Neutrophil (primary cell): ENCODE measurements around the gene GAS6.

Experiments used
- H3K27ac ChIP-seq: fragments of 200-600 bp; sonication (generic); 2 replicates; pipeline ENCODE4 v1.5.1; 2016; ENCODE audit warnings: mild to moderate bottlenecking, moderate library complexity
- H3K27me3 ChIP-seq: fragments of 200-600 bp; sonication (generic); 2 replicates; pipeline ENCODE4 v1.6.0; 2016; ENCODE audit warnings: mild to moderate bottlenecking
- H3K36me3 ChIP-seq: fragments of 200-600 bp; sonication (generic); 2 replicates; pipeline ENCODE4 v1.5.1; 2017
- H3K4me1 ChIP-seq, 2 experiments: fragments of 200-600 bp in 1 of 2; sonication (generic) in 1 of 2; 1 replicate in 1 of 2; 2 replicates in 1 of 2; pipeline versions ENCODE4 v1.5.1 to v1.6.1; 2013 to 2016; ENCODE audit warnings: low read depth in 1 of 2, low read length in 1 of 2, mild to moderate bottlenecking in 1 of 2, moderate library complexity in 1 of 2; ENCODE audit not compliant: control insufficient read depth in 1 of 2, insufficient read depth in 1 of 2
- H3K4me3 ChIP-seq, 2 experiments: fragments of 200-600 bp in 1 of 2; sonication (generic) in 1 of 2; 1 replicate in 1 of 2; 2 replicates in 1 of 2; pipeline ENCODE4 v1.5.1; 2013 to 2016; ENCODE audit warnings: low read depth in 1 of 2, low read length in 1 of 2, mild to moderate bottlenecking in 1 of 2, moderate library complexity in 1 of 2
- H3K9me3 ChIP-seq: fragments of 200-600 bp; sonication (generic); 2 replicates; pipeline ENCODE4 v1.5.1; 2016
- CTCF ChIP-seq: fragments of 200-600 bp; sonication (generic); IDR thresholded peaks from 2 replicates; pipeline ENCODE4 v1.5.1; 2016; ENCODE audit warnings: antibody characterized with exemption

GAS6 gene

DNA sequence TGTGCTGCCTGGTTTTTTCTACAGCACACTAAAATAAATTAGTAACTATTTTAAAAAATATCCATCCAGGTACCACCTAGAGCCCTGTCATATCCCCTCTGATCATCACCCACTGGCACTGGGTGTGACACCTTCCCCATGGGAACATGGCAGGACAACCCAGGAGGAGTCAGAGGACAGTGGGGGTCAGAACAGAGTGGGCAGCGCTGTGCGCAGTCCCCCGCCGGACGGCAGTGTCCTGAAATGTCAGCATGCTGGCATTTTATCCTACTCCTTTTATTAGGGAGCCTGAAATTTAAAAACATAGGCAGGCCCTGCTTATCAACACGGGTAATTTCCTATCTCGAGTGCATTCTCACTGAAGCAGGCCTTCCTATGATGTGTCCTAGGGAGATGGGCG lies 42.1 kb upstream of the GAS6 start:
- peaks cover 6 to 9% of the 10 kb centered on the region in 2 experiments for H3K4me1 ChIP-seq
- H3K9me3 ChIP-seq = no peaks in the 10 kb centered on the region
- TF ChIP-seq CTCF = no peak
- peaks cover 55% of the 10 kb centered on the region for H3K27me3 ChIP-seq
- no peak overlapping the region for H3K27ac ChIP-seq
- H3K36me3 ChIP-seq = no peaks in the 10 kb centered on the region
- H3K4me3 ChIP-seq = no peak overlapping the region

- Histone ChIP-seq H3K9me3 (no peaks in the 10 kb centered on the region), H3K27me3 (peaks cover 46% of the 10 kb centered on the region), H3K4me1 (peaks cover 6 to 9% of the 10 kb centered on the region in 2 experiments), H3K36me3 (no peaks in the 10 kb centered on the region), H3K27ac (no peak overlapping the region), H3K4me3 (no peak overlapping the region)
- TF ChIP-seq CTCF = no peak
Observed at GRCh38 chr13:113905018-113905417, 41.1 kb upstream of the GAS6 start.

- no peaks in the 10 kb centered on the region for H3K9me3 ChIP-seq
- peaks cover 40% of the 10 kb centered on the region for H3K27me3 ChIP-seq
- no peak overlapping the region for H3K27ac ChIP-seq
- H3K36me3 ChIP-seq = no peaks in the 10 kb centered on the region
- no peak overlapping the region for H3K4me3 ChIP-seq
- H3K4me1 ChIP-seq = peaks cover 6 to 9% of the 10 kb centered on the region in 2 experiments
- TF ChIP-seq CTCF = no peak
Observed at GRCh38 chr13:113904411-113904810, 40.5 kb upstream of the GAS6 start.

DNA sequence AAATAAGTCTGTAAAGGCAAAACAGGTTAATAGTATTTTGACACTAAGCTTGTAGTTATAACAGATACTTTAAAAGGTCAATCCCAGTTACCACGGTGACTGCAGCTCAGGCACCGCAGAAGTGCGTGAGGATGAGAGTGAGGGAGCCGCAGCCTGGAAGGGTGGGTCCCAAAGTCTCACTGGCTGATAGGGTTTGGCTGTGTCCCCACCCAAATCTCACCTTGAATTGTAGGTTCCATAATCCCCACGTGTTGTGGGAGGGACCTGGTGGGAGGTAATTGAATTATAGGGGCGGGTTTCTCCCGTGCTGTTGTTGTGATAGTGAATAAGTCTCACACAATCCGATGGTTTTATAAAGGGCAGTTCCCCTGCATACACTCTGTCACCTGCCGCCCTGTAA lies 40.0 kb upstream of the GAS6 start:
- Histone ChIP-seq H3K36me3 (no peaks in the 10 kb centered on the region), H3K4me1 (peaks cover 6 to 9% of the 10 kb centered on the region in 2 experiments), H3K9me3 (no peaks in the 10 kb centered on the region), H3K27me3 (peaks cover 35% of the 10 kb centered on the region), H3K27ac (no peak overlapping the region), H3K4me3 (no peak overlapping the region)
- no peak for TF ChIP-seq CTCF

DNA sequence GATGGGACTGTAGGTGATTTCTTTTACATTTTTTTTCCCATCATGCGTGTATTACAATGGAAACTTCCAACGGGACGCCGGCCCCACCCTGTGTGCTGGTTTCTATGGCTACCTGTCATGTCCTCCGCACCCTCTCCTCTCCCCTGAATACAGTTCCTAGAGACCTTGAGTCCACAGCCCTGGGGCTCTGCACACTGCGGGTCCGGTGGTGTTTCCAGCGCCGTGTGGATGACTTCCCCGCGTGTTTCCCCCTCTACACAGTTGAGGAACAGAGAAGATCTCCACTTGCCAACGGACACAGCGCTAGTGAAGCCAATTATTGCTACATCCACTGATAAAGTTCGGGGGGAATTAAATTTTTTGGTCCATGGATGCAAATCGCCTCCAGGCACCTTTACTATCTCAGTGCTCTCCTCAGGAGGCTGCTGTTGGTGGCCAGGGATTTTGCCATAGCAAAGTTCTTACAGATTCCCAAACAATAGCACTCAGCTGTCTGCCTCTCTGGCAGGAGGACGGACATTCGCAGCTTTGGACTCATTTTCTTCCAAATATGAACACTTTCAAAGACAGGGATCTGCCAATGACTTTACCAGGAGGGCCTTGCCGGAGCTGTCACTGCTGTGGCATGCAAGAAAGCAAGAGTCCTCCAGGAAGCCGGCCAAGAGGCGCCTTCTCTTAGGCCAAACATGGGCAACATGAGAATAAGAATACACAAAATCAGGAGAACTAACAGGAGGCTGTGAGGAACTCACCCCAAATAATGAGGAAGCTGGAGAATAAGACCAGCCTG lies 39.3 kb upstream of the GAS6 start:
- no peaks in the 10 kb centered on the region for H3K36me3 ChIP-seq
- H3K27ac ChIP-seq = no peak overlapping the region
- no peak for TF ChIP-seq CTCF
- H3K9me3 ChIP-seq = no peaks in the 10 kb centered on the region
- peaks cover 29% of the 10 kb centered on the region for H3K27me3 ChIP-seq
- H3K4me1 ChIP-seq = peaks cover 3 to 4% of the 10 kb centered on the region in 2 experiments
- H3K4me3 ChIP-seq = no peak overlapping the region
